Measurements from ENCODE around the gene BAK1.
"Not testable (repeated sequence)": the region's sequence is repeated elsewhere in the genome, so short reads cannot be mapped to it uniquely, and the experiment has no call there.

BAK1 gene

GRCh38 chr6:33607784-33608161 lies 27.7 kb upstream of the BAK1 start:
- no peak for DNase-seq (ENCODE audit: low read depth)

GRCh38 chr6:33607126-33607783 lies 27.2 kb upstream of the BAK1 start:
- no peak for DNase-seq (ENCODE audit: low read depth)

GRCh38 chr6:33606642-33607041 lies 26.6 kb upstream of the BAK1 start:
- no peak for DNase-seq (ENCODE audit: low read depth)

- DNase-seq (ENCODE audit: low read depth): no peak
Observed at GRCh38 chr6:33604941-33605854, 25.1 kb upstream of the BAK1 start.

- no peak for DNase-seq (ENCODE audit: low read depth)
Observed at GRCh38 chr6:33602180-33602579, 22.1 kb upstream of the BAK1 start.

- no peak for DNase-seq (ENCODE audit: low read depth)
Observed at GRCh38 chr6:33600761-33601160, 20.7 kb upstream of the BAK1 start.

- DNase-seq (ENCODE audit: low read depth): no peak
Observed at GRCh38 chr6:33599413-33599938, 19.4 kb upstream of the BAK1 start.

GRCh38 chr6:33597551-33598322 lies 17.7 kb upstream of the BAK1 start:
- no peak for DNase-seq (ENCODE audit: low read depth)

GRCh38 chr6:33596894-33597293 lies 16.8 kb upstream of the BAK1 start:
- DNase-seq (ENCODE audit: low read depth): not testable (repeated sequence)

GRCh38 chr6:33595001-33595846 lies 15.1 kb upstream of the BAK1 start:
- no peak for DNase-seq (ENCODE audit: low read depth)

GRCh38 chr6:33593414-33593727 lies 13.3 kb upstream of the BAK1 start:
- no peak for DNase-seq (ENCODE audit: low read depth)

- DNase-seq (ENCODE audit: low read depth): no peak
Observed at GRCh38 chr6:33592595-33593413, 12.7 kb upstream of the BAK1 start.

- DNase-seq (ENCODE audit: low read depth): no peak
Observed at GRCh38 chr6:33592280-33592594, 12.2 kb upstream of the BAK1 start.

GRCh38 chr6:33591424-33592032 lies 11.5 kb upstream of the BAK1 start:
- no peak for DNase-seq (ENCODE audit: low read depth)

GRCh38 chr6:33590531-33591198 lies 10.6 kb upstream of the BAK1 start:
- no peak for DNase-seq (ENCODE audit: low read depth)

GRCh38 chr6:33589731-33590530 lies 9.9 kb upstream of the BAK1 start:
- peak; percentile 53 for DNase-seq (ENCODE audit: low read depth)

- no peak for DNase-seq (ENCODE audit: low read depth)
Observed at GRCh38 chr6:33589392-33589730, 9.3 kb upstream of the BAK1 start.

- DNase-seq (ENCODE audit: low read depth): no peak
Observed at GRCh38 chr6:33588894-33589293, 8.8 kb upstream of the BAK1 start.

GRCh38 chr6:33587529-33587928 lies 7.5 kb upstream of the BAK1 start:
- DNase-seq (ENCODE audit: low read depth): no peak

Data from GM04503 (cell line).